Pancreas (tissue), 10 donors: Measurements from ENCODE around the gene BACH2. TPM values are rescaled to one million over a fixed set of nuclear protein-coding genes. Genes with fewer than 3 reads are reported as not detected.

ENCODE experiments used
- ATAC-seq, 4 donors: fragments of 200-7000 bp; cut with Tn5 transposase; one replicate each; pipeline versions ENCODE4 v1.8.0 to v1.9.1; 2020; ENCODE audit warnings: mild to moderate bottlenecking in 4 of 4, moderate library complexity in 4 of 4
- DNase-seq, 6 donors: peaks; one replicate each; pipeline ENCODE4 v3.0.0-alpha.2; 2020
- FAIRE-seq: peaks from 2 replicates; lab custom pipeline; 2012; peaks lifted over from hg19 to GRCh38; lab: Jason Lieb, UNC
- H3K27ac ChIP-seq, 4 donors: fragments of 200-600 bp; sonication (generic); 1 replicate in 3 of 4; 2 replicates in 1 of 4; pipeline versions ENCODE4 v1.5.0 to v1.8.0; 2020
- H3K27me3 ChIP-seq, 4 donors: fragments of 200-600 bp; one replicate each; pipeline ENCODE4 v1.8.0; 2021
- H3K36me3 ChIP-seq, 3 donors: fragments of 200-600 bp; sonication (generic) in 1 of 3; one replicate each; pipeline versions ENCODE4 v1.5.0 to v1.8.0; 2020 to 2021
- H3K4me1 ChIP-seq, 3 donors: fragments of 200-600 bp; one replicate each; pipeline ENCODE4 v1.8.0; 2021
- H3K4me3 ChIP-seq, 4 donors: fragments of 200-600 bp; sonication (generic) in 2 of 4; one replicate each; pipeline versions ENCODE4 v1.5.0 to v1.8.0; 2020 to 2021
- H3K9me3 ChIP-seq, 4 donors: fragments of 200-600 bp; one replicate each; pipeline ENCODE4 v1.8.0; 2021
- WGBS, 2 donors: extraction: QIAGEN DNeasy Blood & Tissue Kit; methylation state at CpG; one replicate each; pipeline ENCODE4 v1.1.7; 2013; 5-methylcytosine and 5-hydroxymethylcytosine counted together
- intact Hi-C, 3 donors: fragments of 100-400 bp; cut with DNase I; formaldehyde crosslinking; loops; one replicate each; pipeline versions ENCODE4 v1.11.1 to v1.14.2; 2022
- polyA plus RNA-seq, 2 donors: library from polyadenylated mRNA; stranded (reverse); fragments of 200-250 nt; gene quantifications; one replicate each; pipeline ENCODE4 v1.2.3, GENCODE V29; 2013
- total RNA-seq, 6 donors: library from RNA; stranded (reverse); fragmentation: NEBNext Ultra II Directional in 4 of 6; extraction: Animal tissue kit (Norgen Biotek cat#: 25700) in 4 of 6; gene quantifications; one replicate each; pipeline versions ENCODE4 v1.2.1 to v1.2.4, GENCODE V29; 2021 to 2023
- TF ChIP-seq, protein P1 (sequence below), 4 donors: fragments of 200-600 bp; sonication (generic) in 3 of 4; IDR thresholded peaks; one replicate each; pipeline versions ENCODE4 v1.5.0 to v1.8.0; 2021; ENCODE audit warnings: antibody characterized with exemption in 4 of 4
- donor health status: healthy with polysubstance abuse.
- donor health status: DM: no; HTN: no; CAD: no; lungs with moderate emphysema.
- donor health status: DM: no; HTN: no; CAD: no.
- donor health status: control.
- donor health status: control.
- donor health status: Bipolar disorder and iron deficiency.
- donor health status: DM: yes; HTN: yes; CAD: no.
- donor health status: DM: no; HTN: no; CAD: no.
- donor health status: DM: no; HTN: no; CAD: no.
- donor health status: DM: yes; HTN: yes; CAD: no.

Gene BACH2
- total and polyA plus RNA-seq, 8 donors, result 0.61 to 8.0 (median 4.9) TPM

DNA sequence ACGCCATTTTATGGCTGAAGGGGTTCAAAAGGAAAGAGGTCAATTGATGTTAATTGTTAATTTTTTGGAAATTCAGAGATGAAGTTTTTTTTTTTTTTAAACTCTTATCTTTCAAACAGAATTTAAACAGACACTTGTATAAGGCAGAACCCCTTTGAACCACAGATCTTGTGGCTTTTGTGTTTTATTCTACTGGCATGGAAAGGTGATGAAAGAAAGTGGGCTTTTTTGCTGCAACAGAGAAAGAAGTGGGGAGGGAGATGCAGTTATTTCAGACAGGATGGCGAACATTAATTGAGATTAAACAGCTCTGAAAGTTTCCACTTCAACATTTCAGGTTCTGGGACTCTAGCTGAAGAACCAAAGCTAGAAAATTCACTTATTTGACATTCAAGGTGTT, 201.5 kb downstream of the BACH2 start:
- TF ChIP-seq, protein P1, sequence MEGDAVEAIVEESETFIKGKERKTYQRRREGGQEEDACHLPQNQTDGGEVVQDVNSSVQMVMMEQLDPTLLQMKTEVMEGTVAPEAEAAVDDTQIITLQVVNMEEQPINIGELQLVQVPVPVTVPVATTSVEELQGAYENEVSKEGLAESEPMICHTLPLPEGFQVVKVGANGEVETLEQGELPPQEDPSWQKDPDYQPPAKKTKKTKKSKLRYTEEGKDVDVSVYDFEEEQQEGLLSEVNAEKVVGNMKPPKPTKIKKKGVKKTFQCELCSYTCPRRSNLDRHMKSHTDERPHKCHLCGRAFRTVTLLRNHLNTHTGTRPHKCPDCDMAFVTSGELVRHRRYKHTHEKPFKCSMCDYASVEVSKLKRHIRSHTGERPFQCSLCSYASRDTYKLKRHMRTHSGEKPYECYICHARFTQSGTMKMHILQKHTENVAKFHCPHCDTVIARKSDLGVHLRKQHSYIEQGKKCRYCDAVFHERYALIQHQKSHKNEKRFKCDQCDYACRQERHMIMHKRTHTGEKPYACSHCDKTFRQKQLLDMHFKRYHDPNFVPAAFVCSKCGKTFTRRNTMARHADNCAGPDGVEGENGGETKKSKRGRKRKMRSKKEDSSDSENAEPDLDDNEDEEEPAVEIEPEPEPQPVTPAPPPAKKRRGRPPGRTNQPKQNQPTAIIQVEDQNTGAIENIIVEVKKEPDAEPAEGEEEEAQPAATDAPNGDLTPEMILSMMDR (IDR thresholded peaks at IDR 0.05), result no peak
- DNase-seq (no peak), FAIRE-seq (no peak), ATAC-seq (no peak)
- no peaks in the 10 kb centered on the region for H3K4me1 ChIP-seq
- WGBS, 2 donors, result 84 to 91% methylated on average over 2 of the region's 2 CpGs
- no peak overlapping the region for H3K4me3 ChIP-seq
- H3K36me3 ChIP-seq, result no peaks in the 10 kb centered on the region
- intact Hi-C loops, result no loop called here
- H3K27me3 ChIP-seq, result no peaks in the 10 kb centered on the region
- no peaks in the 10 kb centered on the region for H3K9me3 ChIP-seq
- H3K27ac ChIP-seq, result no peak overlapping the region

DNA sequence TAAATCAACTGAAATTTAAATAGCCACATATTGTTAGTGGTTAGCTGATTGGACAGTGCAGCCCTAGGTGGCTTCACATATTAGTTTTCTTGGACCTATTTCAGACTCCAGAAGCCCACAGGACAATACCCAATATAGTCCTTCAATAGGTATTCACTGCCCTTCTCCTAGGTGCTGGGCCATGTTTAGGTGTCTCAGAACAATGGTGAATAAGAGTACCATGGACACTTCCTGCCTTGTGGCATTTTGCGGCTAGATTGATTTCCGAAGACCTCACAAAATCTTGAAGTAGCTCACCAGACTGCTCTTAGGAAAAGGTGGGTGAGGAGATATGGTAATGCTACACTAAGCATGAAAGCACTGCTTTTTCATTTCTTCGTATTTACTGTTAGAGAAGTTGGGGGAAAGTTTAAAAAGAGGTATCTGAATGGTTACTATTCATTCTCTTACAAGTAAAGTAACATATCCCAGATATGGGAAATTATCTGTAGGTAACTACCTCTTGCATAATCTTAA, 203.0 kb downstream of the BACH2 start:
- intact Hi-C loops, result no loop called here
- H3K36me3 ChIP-seq, result no peaks in the 10 kb centered on the region
- H3K4me1 ChIP-seq, result no peaks in the 10 kb centered on the region
- TF ChIP-seq, protein P1 (IDR thresholded peaks at IDR 0.05), result no peak
- H3K27ac ChIP-seq, result no peak overlapping the region
- no peak overlapping the region for H3K4me3 ChIP-seq
- no peaks in the 10 kb centered on the region for H3K9me3 ChIP-seq
- WGBS, 2 donors, result 89 to 95% methylated on average over 3 of the region's 3 CpGs
- DNase-seq (no peak), ATAC-seq (no peak), FAIRE-seq (no peak)
- no peaks in the 10 kb centered on the region for H3K27me3 ChIP-seq

DNA sequence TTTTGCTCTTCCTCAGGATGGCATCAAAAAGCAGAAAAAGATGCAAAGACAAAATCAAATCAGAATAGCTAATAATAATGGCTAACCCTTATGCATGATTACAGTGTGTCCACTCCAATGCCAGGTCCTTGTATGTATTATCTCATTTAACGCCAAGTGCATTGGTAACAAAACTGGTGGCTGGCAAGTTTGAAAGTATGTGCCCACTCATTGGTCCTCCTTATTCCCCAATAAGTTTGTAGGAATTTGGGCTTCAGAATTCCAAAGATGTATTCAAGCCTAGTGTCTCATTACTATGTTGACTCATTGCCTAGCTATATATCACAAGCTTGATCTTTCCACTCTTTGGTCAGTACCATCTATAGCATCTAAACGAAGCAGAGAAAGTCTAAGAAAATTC, 205.8 kb downstream of the BACH2 start:
- intact Hi-C loops, result no loop called here
- Histone ChIP-seq H3K27ac (no peak overlapping the region), H3K4me1 (peaks cover 0 to 5% (median 0%) of the 10 kb centered on the region in 3 donors), H3K36me3 (no peaks in the 10 kb centered on the region), H3K27me3 (no peaks in the 10 kb centered on the region), H3K4me3 (no peak overlapping the region), H3K9me3 (no peaks in the 10 kb centered on the region)
- WGBS, 2 donors, result 71 to 87% methylated on average over 2 of the region's 2 CpGs
- TF ChIP-seq, protein P1 (IDR thresholded peaks at IDR 0.05), result no peak
- DNase-seq, result no peak
- FAIRE-seq, result no peak
- ATAC-seq, result no peak

DNA sequence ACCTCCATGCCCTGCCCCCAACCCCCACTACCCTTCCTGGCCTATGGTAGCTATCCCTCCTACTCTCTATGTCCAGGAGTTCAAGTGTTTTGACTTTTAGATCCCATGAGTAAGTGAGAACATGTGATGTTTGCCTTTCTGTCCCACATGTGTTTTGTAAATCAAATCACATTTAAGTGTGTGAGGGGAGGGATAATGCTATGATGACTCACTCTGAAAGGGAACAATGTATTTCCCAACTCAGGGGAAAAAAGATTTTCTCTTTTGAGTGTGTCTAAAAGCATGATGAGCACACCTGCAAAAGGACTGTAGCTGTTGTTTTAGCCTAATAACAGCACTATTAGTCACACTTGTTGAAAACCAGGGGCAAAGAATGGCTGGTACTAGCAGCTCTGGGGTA, 208.6 kb downstream of the BACH2 start:
- Histone ChIP-seq H3K4me3 (no peak overlapping the region), H3K4me1 (peaks cover 0 to 5% (median 0%) of the 10 kb centered on the region in 3 donors), H3K27ac (no peak overlapping the region), H3K36me3 (no peaks in the 10 kb centered on the region), H3K27me3 (no peaks in the 10 kb centered on the region), H3K9me3 (no peaks in the 10 kb centered on the region)
- FAIRE-seq (no peak), ATAC-seq (peak; percentile 35 to 87 (median 52)), DNase-seq (no peak)
- intact Hi-C loops, result no loop called here
- TF ChIP-seq, protein P1 (IDR thresholded peaks at IDR 0.05), result no peak

DNA sequence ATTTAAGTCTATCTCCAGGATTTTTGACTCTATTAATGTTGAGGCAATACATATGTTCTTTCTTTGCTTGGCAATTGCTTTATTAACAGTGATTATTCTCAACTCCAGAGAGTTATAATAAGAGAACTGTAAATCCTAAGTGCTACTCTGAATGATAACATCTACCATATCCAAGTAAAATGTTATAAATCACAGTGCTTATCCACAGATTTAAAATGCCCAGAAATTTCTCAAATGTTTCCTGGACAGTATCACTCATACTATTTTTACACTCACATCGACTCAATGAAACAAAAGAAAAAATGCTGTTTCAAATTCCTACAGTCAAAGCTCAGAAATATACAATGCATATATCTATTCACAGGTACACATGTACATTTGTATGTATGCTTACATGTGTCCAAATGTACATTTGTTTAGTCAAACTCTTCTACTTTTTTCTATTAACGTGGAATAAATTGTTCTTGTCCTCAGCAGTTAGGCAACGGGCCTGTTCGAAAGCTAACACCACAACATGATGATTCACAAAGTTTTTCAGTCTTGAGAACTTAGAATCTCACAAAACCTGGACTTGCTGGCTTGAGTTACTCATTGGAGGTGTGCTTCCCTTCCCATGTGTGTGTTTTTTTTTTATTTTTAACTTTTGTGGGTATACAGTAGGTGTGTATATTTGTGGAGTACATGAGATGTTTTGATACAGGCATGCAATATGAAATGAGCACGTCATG, 209.4 kb downstream of the BACH2 start:
- H3K4me1 ChIP-seq, result peaks cover 0 to 5% (median 0%) of the 10 kb centered on the region in 3 donors
- H3K4me3 ChIP-seq, result no peak overlapping the region
- no peak for FAIRE-seq
- H3K27ac ChIP-seq, result no peak overlapping the region
- DNase-seq, result no peak
- no peaks in the 10 kb centered on the region for H3K27me3 ChIP-seq
- ATAC-seq, result no peak
- intact Hi-C loops, result no loop called here
- TF ChIP-seq, protein P1 (IDR thresholded peaks at IDR 0.05), result no peak
- no peaks in the 10 kb centered on the region for H3K9me3 ChIP-seq
- 85 to 91% methylated on average over 5 of the region's 5 CpGs for WGBS, 2 donors
- no peaks in the 10 kb centered on the region for H3K36me3 ChIP-seq
